Left renal pelvis (tissue), 4 donors: ENCODE data around the gene TAF11. TPM values are rescaled to one million over a fixed set of nuclear protein-coding genes. Genes with fewer than 3 reads are reported as not detected.
"Not testable (repeated sequence)": the region's sequence is repeated elsewhere in the genome, so short reads cannot be mapped to it uniquely, and the experiment has no call there.

Experiments
- DNase-seq, 4 donors: peaks; one replicate each; pipeline ENCODE4 v3.0.0-alpha.2; 2013; ENCODE audit warnings: low read depth in 4 of 4, low spot score in 3 of 4
- polyA plus RNA-seq, 4 donors: library from polyadenylated mRNA; unstranded; fragments of 120-200 nt; gene quantifications; one replicate each; pipeline ENCODE4 v1.2.1, GENCODE V29; 2013; ENCODE audit not compliant: insufficient read length in 4 of 4

Gene TAF11
- polyA plus RNA-seq, 4 donors = 45.1 to 51.1 (median 47.6) TPM

GRCh38 chr6:34871853-34872252 is 16.0 kb downstream of the TAF11 start:
- DNase-seq = no peak

- no peak for DNase-seq
These were observed 20.4 kb downstream of the TAF11 start for GRCh38 chr6:34867484-34867883.

GRCh38 chr6:34866509-34866908 is 21.3 kb downstream of the TAF11 start:
- DNase-seq = no peak

- DNase-seq = no peak
These were observed 22.7 kb downstream of the TAF11 start for GRCh38 chr6:34865107-34865506.

- DNase-seq = no peak
These were observed 23.8 kb downstream of the TAF11 start for GRCh38 chr6:34864007-34864406.

- no peak for DNase-seq
These were observed 27.1 kb downstream of the TAF11 start for GRCh38 chr6:34860776-34861175.

GRCh38 chr6:34859951-34860350 is 27.9 kb downstream of the TAF11 start:
- DNase-seq = no peak

GRCh38 chr6:34858681-34859080 is 29.2 kb downstream of the TAF11 start:
- DNase-seq = no peak

GRCh38 chr6:34855463-34855862 is 32.4 kb downstream of the TAF11 start:
- DNase-seq = no peak

- DNase-seq = no peak
These were observed 35.3 kb downstream of the TAF11 start for GRCh38 chr6:34852406-34853085.

- DNase-seq = no peak
These were observed 36.5 kb downstream of the TAF11 start for GRCh38 chr6:34851361-34851760.

GRCh38 chr6:34849066-34849465 is 38.8 kb downstream of the TAF11 start:
- not testable (repeated sequence) for DNase-seq

- DNase-seq = no peak
These were observed 48.0 kb downstream of the TAF11 start for GRCh38 chr6:34839666-34840352.

GRCh38 chr6:34837528-34837927 is 50.3 kb downstream of the TAF11 start:
- DNase-seq = no peak

- DNase-seq = no peak
These were observed 51.4 kb downstream of the TAF11 start for GRCh38 chr6:34836451-34836850.

GRCh38 chr6:34836008-34836407 is 51.8 kb downstream of the TAF11 start:
- no peak for DNase-seq

GRCh38 chr6:34834789-34835518 is 52.9 kb downstream of the TAF11 start:
- no peak for DNase-seq

- DNase-seq = no peak
These were observed 54.9 kb downstream of the TAF11 start for GRCh38 chr6:34832942-34833341.

- no peak for DNase-seq
These were observed 58.7 kb downstream of the TAF11 start for GRCh38 chr6:34829137-34829536.
